Endothelial cell of umbilical vein (primary cell): Measurements from ENCODE around the gene HTT-AS. TPM values are rescaled to one million over a fixed set of nuclear protein-coding genes. Genes with fewer than 3 reads are reported as not detected.

Experiments used
- BruUV-seq: library from RNA; stranded (reverse); fragments of 400-500 nt; replicated peaks from 2 replicates; lab custom pipeline; 2021; lab: Mats Ljungman, UMichigan
- CTCF ChIA-PET: fragments of 300-600, 350-600 bp; sonication (Branson Sonifier 250); formaldehyde crosslinking; loops from one replicate; lab custom pipeline; 2021; ENCODE audit warnings: antibody characterized with exemption, inconsistent platforms; lab: Charles Lee
- POLR2A ChIA-PET: fragments of 300-600, 350-600 bp; sonication (Branson Sonifier 250); formaldehyde crosslinking; loops from one replicate; lab custom pipeline; 2021; ENCODE audit warnings: antibody characterized with exemption, inconsistent platforms; lab: Charles Lee
- DNase-seq: peaks from one replicate; pipeline ENCODE4 v3.0.0-alpha.2; 2011; ENCODE audit warnings: low read depth, low spot score
- FAIRE-seq: peaks from 2 replicates; lab custom pipeline; 2011; peaks lifted over from hg19 to GRCh38; lab: Jason Lieb, UNC
- H2AFZ ChIP-seq: 2 replicates; pipeline ENCODE4 v1.6.0; 2012; ENCODE audit warnings: low read depth, low read length, control low read depth, inconsistent platforms
- H3K27ac ChIP-seq: 2 replicates; pipeline ENCODE4 v1.5.1; 2011; ENCODE audit warnings: low read depth, mild to moderate bottlenecking, control low read depth, low read length, moderate library complexity; ENCODE audit not compliant: insufficient read depth
- H3K27me3 ChIP-seq, 2 experiments: 2 replicates each; pipeline versions ENCODE4 v1.6.0 to v1.6.1; 2011; ENCODE audit warnings: low read length in 2 of 2, mixed read lengths in 1 of 2; ENCODE audit not compliant: control insufficient read depth in 2 of 2, insufficient read depth in 2 of 2
- H3K36me3 ChIP-seq, 2 experiments: 2 replicates in 1 of 2; 3 replicates in 1 of 2; pipeline ENCODE4 v1.5.1; 2011; ENCODE audit warnings: low read length in 2 of 2, mild to moderate bottlenecking in 1 of 2, moderate library complexity in 1 of 2; ENCODE audit not compliant: control insufficient read depth in 2 of 2, insufficient read depth in 2 of 2; ENCODE audit errors: extremely low read depth in 1 of 2
- H3K4me1 ChIP-seq: 3 replicates; pipeline ENCODE4 v1.5.1; 2011; ENCODE audit warnings: mild to moderate bottlenecking, low read length; ENCODE audit not compliant: control insufficient read depth, insufficient read depth; ENCODE audit errors: extremely low read depth
- H3K4me2 ChIP-seq: 2 replicates; pipeline ENCODE4 v1.6.1; 2011; ENCODE audit warnings: low read length, control low read depth, mixed read lengths; ENCODE audit not compliant: insufficient read depth
- H3K4me3 ChIP-seq, 3 experiments: fragments of 200-600 bp in 1 of 3; sonication (generic), shearing (Covaris generic) in 1 of 3; replicated peaks in 1 of 3; 2 replicates each; pipeline ENCODE4 v1.5.1; 2011 to 2016; ENCODE audit warnings: control low read depth in 3 of 3, low read length in 3 of 3, mild to moderate bottlenecking in 2 of 3, inconsistent platforms in 1 of 3, low read depth in 1 of 3, moderate library complexity in 1 of 3; ENCODE audit not compliant: insufficient read depth in 1 of 3
- H3K79me2 ChIP-seq: 2 replicates; pipeline ENCODE4 v1.6.0; 2012; ENCODE audit warnings: low read length, inconsistent platforms; ENCODE audit not compliant: control insufficient read depth, insufficient read depth
- H3K9ac ChIP-seq: replicated peaks from 2 replicates; pipeline ENCODE3; 2011; ENCODE audit warnings: low read length, control low read depth; ENCODE audit not compliant: insufficient read depth; ENCODE audit errors: extremely low read depth
- H3K9me1 ChIP-seq: replicated peaks from 3 replicates; pipeline ENCODE4 v1.6.0; 2011; ENCODE audit warnings: mild to moderate bottlenecking, low read length; ENCODE audit not compliant: control insufficient read depth, insufficient read depth; ENCODE audit errors: extremely low read depth
- H3K9me3 ChIP-seq: replicated peaks from 2 replicates; pipeline ENCODE4 v1.5.1; 2012; ENCODE audit warnings: low read length, inconsistent platforms; ENCODE audit not compliant: control insufficient read depth, insufficient read depth
- H4K20me1 ChIP-seq: replicated peaks from 2 replicates; pipeline ENCODE3; 2011; ENCODE audit warnings: mild to moderate bottlenecking, low read length; ENCODE audit not compliant: control insufficient read depth, insufficient read depth; ENCODE audit errors: extremely low read depth
- EZH2 ChIP-seq: IDR thresholded peaks from 2 replicates; pipeline ENCODE4 v1.6.1; 2012; ENCODE audit warnings: borderline replicate concordance, low read depth, mild to moderate bottlenecking, moderate library complexity, low read length, inconsistent platforms; ENCODE audit not compliant: severe bottlenecking
- FOS ChIP-seq: IDR thresholded peaks from 2 replicates; pipeline ENCODE4 v1.6.1; 2011; ENCODE audit warnings: mild to moderate bottlenecking, low read length, moderate library complexity, borderline replicate concordance; ENCODE audit not compliant: insufficient read depth
- GATA2 ChIP-seq: IDR thresholded peaks from 2 replicates; pipeline ENCODE4 v1.7.0; 2011; ENCODE audit warnings: low read depth, mild to moderate bottlenecking, moderate library complexity, mixed read lengths, low read length; ENCODE audit not compliant: insufficient read length, insufficient read depth
- JUN ChIP-seq: IDR thresholded peaks from 2 replicates; pipeline ENCODE4 v1.6.1; 2011; ENCODE audit warnings: borderline replicate concordance, low read depth; ENCODE audit not compliant: insufficient read length, insufficient read depth
- MYC ChIP-seq: IDR thresholded peaks from one replicate; pipeline ENCODE4 v1.6.1; 2011; ENCODE audit warnings: mild to moderate bottlenecking, low read depth, low read length
- POLR2A ChIP-seq: IDR thresholded peaks from 2 replicates; pipeline ENCODE4 v1.6.1; 2012; ENCODE audit warnings: low read depth, mild to moderate bottlenecking, control low read depth, low read length
- POLR2AphosphoS5 ChIP-seq: IDR thresholded peaks from 2 replicates; pipeline ENCODE4 v1.6.1; 2012; ENCODE audit warnings: low read depth, mild to moderate bottlenecking, control low read depth, low read length, moderate library complexity; ENCODE audit not compliant: insufficient read depth
- dilution Hi-C: fragments of 300-500 bp; cut with MboI; formaldehyde crosslinking; loops from one replicate; pipeline ENCODE4 v1.15.0; 2019; ENCODE audit warnings: low sequenced_read_pairs; ENCODE audit not compliant: extremely low pct_ligation_motif_present
- intact Hi-C: fragments of 100-400 bp; cut with micrococcal nuclease; formaldehyde crosslinking; loops from one replicate; pipeline ENCODE4 v1.10.0; 2022
- polyA plus RNA-seq, 4 experiments: library from polyadenylated mRNA; depleted of rRNA in 3 of 4; stranded (reverse) in 3 of 4; unstranded in 1 of 4; fragments of >200 nt; gene quantifications; 2 replicates each; pipeline versions ENCODE4 v1.2.1 to v1.2.3, GENCODE V29; 2011 to 2012; ENCODE audit warnings: missing spikeins in 1 of 4
- total RNA-seq: library from RNA; stranded (reverse); gene quantifications from 2 replicates; pipeline ENCODE4 v1.2.3, GENCODE V29; 2021
- TF ChIP-seq, protein P1 (sequence below): IDR thresholded peaks from 2 replicates; pipeline ENCODE4 v1.6.1; 2011; ENCODE audit not compliant: insufficient read depth, insufficient read length
- TF ChIP-seq, protein P2 (sequence below), 2 donors: IDR thresholded peaks; 1 replicate in 1 of 2; 2 replicates in 1 of 2; pipeline ENCODE4 v1.5.1; 2011; ENCODE audit warnings: low read length in 2 of 2, mild to moderate bottlenecking in 2 of 2, moderate library complexity in 2 of 2, control low read depth in 1 of 2, inconsistent platforms in 1 of 2, low read depth in 1 of 2; ENCODE audit not compliant: insufficient read depth in 1 of 2; ENCODE audit errors: extremely low read depth in 1 of 2

HTT-AS gene
- total and polyA plus RNA-seq, 2 donors (not counting 3 experiments of a cell fraction or from before 2014, with no cell fraction given), result not detected

- Histone ChIP-seq H3K4me1 (no peaks in the 10 kb centered on the region), H3K4me2 (no peak overlapping the region), H3K27me3 (no peaks in the 10 kb centered on the region), H3K9ac (no peak overlapping the region), H3K27ac (no peak overlapping the region), H2AFZ (no peak overlapping the region), H3K79me2 (peaks cover 43% of the 10 kb centered on the region), H3K9me3 (no peaks in the 10 kb centered on the region), H4K20me1 (peaks cover 5% of the 10 kb centered on the region), H3K4me3 (no peak overlapping the region), H3K36me3 (peaks cover 0 to 2% of the 10 kb centered on the region in 2 experiments), H3K9me1 (no peaks in the 10 kb centered on the region)
- POLR2A ChIA-PET, result no interaction called here
- intact Hi-C loops, result no loop called here
- DNase-seq, result no peak
- CTCF ChIA-PET, result interaction anchor here (1.3 kb wide), 1 partner anchor 52 kb away, joined by 3 read pairs; no protein-coding TSS in a partner anchor
- no TSS peak for BruUV-seq
- TF ChIP-seq GATA2 (no peak), EZH2 (no peak), JUN (no peak), FOS (no peak), POLR2AphosphoS5 (no peak), MYC (no peak), POLR2A (no peak)
- TF ChIP-seq, protein P1, sequence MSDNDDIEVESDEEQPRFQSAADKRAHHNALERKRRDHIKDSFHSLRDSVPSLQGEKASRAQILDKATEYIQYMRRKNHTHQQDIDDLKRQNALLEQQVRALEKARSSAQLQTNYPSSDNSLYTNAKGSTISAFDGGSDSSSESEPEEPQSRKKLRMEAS, result no peak
- TF ChIP-seq, protein P2, sequence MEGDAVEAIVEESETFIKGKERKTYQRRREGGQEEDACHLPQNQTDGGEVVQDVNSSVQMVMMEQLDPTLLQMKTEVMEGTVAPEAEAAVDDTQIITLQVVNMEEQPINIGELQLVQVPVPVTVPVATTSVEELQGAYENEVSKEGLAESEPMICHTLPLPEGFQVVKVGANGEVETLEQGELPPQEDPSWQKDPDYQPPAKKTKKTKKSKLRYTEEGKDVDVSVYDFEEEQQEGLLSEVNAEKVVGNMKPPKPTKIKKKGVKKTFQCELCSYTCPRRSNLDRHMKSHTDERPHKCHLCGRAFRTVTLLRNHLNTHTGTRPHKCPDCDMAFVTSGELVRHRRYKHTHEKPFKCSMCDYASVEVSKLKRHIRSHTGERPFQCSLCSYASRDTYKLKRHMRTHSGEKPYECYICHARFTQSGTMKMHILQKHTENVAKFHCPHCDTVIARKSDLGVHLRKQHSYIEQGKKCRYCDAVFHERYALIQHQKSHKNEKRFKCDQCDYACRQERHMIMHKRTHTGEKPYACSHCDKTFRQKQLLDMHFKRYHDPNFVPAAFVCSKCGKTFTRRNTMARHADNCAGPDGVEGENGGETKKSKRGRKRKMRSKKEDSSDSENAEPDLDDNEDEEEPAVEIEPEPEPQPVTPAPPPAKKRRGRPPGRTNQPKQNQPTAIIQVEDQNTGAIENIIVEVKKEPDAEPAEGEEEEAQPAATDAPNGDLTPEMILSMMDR (IDR thresholded peaks at IDR 0.05; ENCODE audit: extremely low read depth in 1 of 2, insufficient read depth in 1 of 2, low read depth in 1 of 2, low read length in 2 of 2), result no peak
- no peak for FAIRE-seq
- dilution Hi-C loops, result no loop called here
Observed at GRCh38 chr4:3083732-3084131, 9.4 kb upstream of the HTT-AS start.
